ENCODE measurements around the gene TRAF6.

The TRAF6 gene

GRCh38 chr11:36500315-36500721 lies 9.8 kb downstream of the TRAF6 start:
- H3K4me1 ChIP-seq (ENCODE audit: insufficient read depth, low read length): no peaks in the 10 kb centered on the region
- no peak for DNase-seq

GRCh38 chr11:36499315-36499714 lies 10.8 kb downstream of the TRAF6 start:
- no peak overlapping the region for H3K27ac ChIP-seq (ENCODE audit: low read length)
- H3K9ac ChIP-seq (ENCODE audit: low read depth, low read length): no peak overlapping the region
- peaks cover 77% of the 10 kb centered on the region for H3K36me3 ChIP-seq (ENCODE audit: insufficient read depth, low read length)
- peaks cover 43% of the 10 kb centered on the region for H3K79me2 ChIP-seq (ENCODE audit: insufficient read depth, low read length)
- no peak for TF ChIP-seq EZH2 (IDR thresholded peaks at IDR 0.05; ENCODE audit: borderline replicate concordance, low read depth, low read length, severe bottlenecking)
- TF ChIP-seq CTCF (IDR thresholded peaks at IDR 0.05; ENCODE audit: borderline replicate concordance, extremely low read depth, low read length, poor library complexity, severe bottlenecking): no peak
- H3K9me3 ChIP-seq (ENCODE audit: insufficient read depth, low read length, severe bottlenecking): no peaks in the 10 kb centered on the region
- ATAC-seq (ENCODE audit: insufficient read depth, low read depth) (peak; percentile 48; the same call in 1 of the 3 replicates), DNase-seq (no peak)
- no peaks in the 10 kb centered on the region for H3K27me3 ChIP-seq (ENCODE audit: insufficient read depth, low read length, poor library complexity)
- no peak overlapping the region for H3K4me2 ChIP-seq (ENCODE audit: insufficient read depth, low read length)
- H3K4me1 ChIP-seq (ENCODE audit: insufficient read depth, low read length): no peaks in the 10 kb centered on the region
- H4K20me1 ChIP-seq (ENCODE audit: insufficient read depth, low read length): peaks cover 14% of the 10 kb centered on the region
- no peak overlapping the region for H3K4me3 ChIP-seq (ENCODE audit: low read depth in 1 of 2, low read length in 2 of 2)
- no peak overlapping the region for H2AFZ ChIP-seq (ENCODE audit: low read depth, low read length)

More at GRCh38 chr11:36500315-36500721, 9.8 kb downstream of the TRAF6 start:
- Histone ChIP-seq H3K27me3 (ENCODE audit: insufficient read depth, low read length, poor library complexity) (no peaks in the 10 kb centered on the region), H3K27ac (ENCODE audit: low read length) (no peak overlapping the region), H3K4me2 (ENCODE audit: insufficient read depth, low read length) (no peak overlapping the region), H3K36me3 (ENCODE audit: insufficient read depth, low read length) (peaks cover 70% of the 10 kb centered on the region), H4K20me1 (ENCODE audit: insufficient read depth, low read length) (peaks cover 23% of the 10 kb centered on the region), H3K4me3 (ENCODE audit: low read depth in 1 of 2, low read length in 2 of 2) (no peak overlapping the region), H2AFZ (ENCODE audit: low read depth, low read length) (no peak overlapping the region), H3K9me3 (ENCODE audit: insufficient read depth, low read length, severe bottlenecking) (no peaks in the 10 kb centered on the region), H3K9ac (ENCODE audit: low read depth, low read length) (no peak overlapping the region), H3K79me2 (ENCODE audit: insufficient read depth, low read length) (peaks cover 53% of the 10 kb centered on the region)
- TF ChIP-seq EZH2 (IDR thresholded peaks at IDR 0.05; ENCODE audit: borderline replicate concordance, low read depth, low read length, severe bottlenecking) (no peak), CTCF (IDR thresholded peaks at IDR 0.05; ENCODE audit: borderline replicate concordance, extremely low read depth, low read length, poor library complexity, severe bottlenecking) (no peak)
- peak; percentile 12; the same call in 1 of the 3 replicates for ATAC-seq (ENCODE audit: insufficient read depth, low read depth)

GRCh38 chr11:36498721-36499120 lies 11.4 kb downstream of the TRAF6 start:
- Histone ChIP-seq H2AFZ (ENCODE audit: low read depth, low read length) (no peak overlapping the region), H3K27me3 (ENCODE audit: insufficient read depth, low read length, poor library complexity) (no peaks in the 10 kb centered on the region), H3K79me2 (ENCODE audit: insufficient read depth, low read length) (peaks cover 37% of the 10 kb centered on the region), H3K36me3 (ENCODE audit: insufficient read depth, low read length) (peaks cover 78% of the 10 kb centered on the region), H3K9ac (ENCODE audit: low read depth, low read length) (no peak overlapping the region), H3K4me3 (ENCODE audit: low read depth in 1 of 2, low read length in 2 of 2) (no peak overlapping the region), H3K27ac (ENCODE audit: low read length) (no peak overlapping the region), H4K20me1 (ENCODE audit: insufficient read depth, low read length) (peaks cover 9% of the 10 kb centered on the region; the same call in 1 of the 2 replicates), H3K9me3 (ENCODE audit: insufficient read depth, low read length, severe bottlenecking) (no peaks in the 10 kb centered on the region), H3K4me1 (ENCODE audit: insufficient read depth, low read length) (no peaks in the 10 kb centered on the region), H3K4me2 (ENCODE audit: insufficient read depth, low read length) (no peak overlapping the region)
- ATAC-seq (ENCODE audit: insufficient read depth, low read depth) (no peak), DNase-seq (no peak)
- TF ChIP-seq EZH2 (IDR thresholded peaks at IDR 0.05; ENCODE audit: borderline replicate concordance, low read depth, low read length, severe bottlenecking): no peak
- TF ChIP-seq CTCF (IDR thresholded peaks at IDR 0.05; ENCODE audit: borderline replicate concordance, extremely low read depth, low read length, poor library complexity, severe bottlenecking): no peak
